ACC112 (cell line): Measurements from ENCODE around the gene TBXA2R.

Experiments
- H2AFZ ChIP-seq: fragments of 200-600 bp; sonication (generic); one replicate; pipeline ENCODE4 v1.6.0; 2017; ENCODE audit warnings: antibody characterized with exemption, low read length; ENCODE audit not compliant: unreplicated experiment
- H3K27ac ChIP-seq: fragments of 200-600 bp; sonication (generic); 2 replicates; pipeline ENCODE4 v1.5.1; 2014; ENCODE audit warnings: low read depth, mild to moderate bottlenecking, antibody characterized with exemption, low read length, moderate library complexity
- H3K27me3 ChIP-seq: fragments of 200-600 bp; sonication (generic); 2 replicates; pipeline ENCODE4 v1.6.1; 2014; ENCODE audit warnings: mild to moderate bottlenecking, antibody characterized with exemption, low read length, moderate library complexity, mixed read lengths; ENCODE audit not compliant: insufficient read depth
- H3K36me3 ChIP-seq: fragments of 200-600 bp; sonication (generic); 2 replicates; pipeline ENCODE4 v1.6.1; 2016; ENCODE audit warnings: mild to moderate bottlenecking, antibody characterized with exemption, low read length, moderate library complexity, mixed read lengths; ENCODE audit not compliant: insufficient read depth
- H3K4me1 ChIP-seq: fragments of 200-600 bp; sonication (generic); one replicate; pipeline ENCODE4 v1.6.1; 2016; ENCODE audit warnings: low read length, mixed read lengths; ENCODE audit not compliant: insufficient read depth, unreplicated experiment, control insufficient read depth
- H3K4me3 ChIP-seq: fragments of 200-600 bp; sonication (generic); 2 replicates; pipeline ENCODE4 v1.5.1; 2014; ENCODE audit warnings: mild to moderate bottlenecking, low read depth, low read length
- H3K79me2 ChIP-seq: fragments of 200-600 bp; sonication (generic); one replicate; pipeline ENCODE4 v1.6.0; 2016; ENCODE audit warnings: low read length; ENCODE audit not compliant: control insufficient read depth, unreplicated experiment, insufficient read depth

TBXA2R gene

DNA sequence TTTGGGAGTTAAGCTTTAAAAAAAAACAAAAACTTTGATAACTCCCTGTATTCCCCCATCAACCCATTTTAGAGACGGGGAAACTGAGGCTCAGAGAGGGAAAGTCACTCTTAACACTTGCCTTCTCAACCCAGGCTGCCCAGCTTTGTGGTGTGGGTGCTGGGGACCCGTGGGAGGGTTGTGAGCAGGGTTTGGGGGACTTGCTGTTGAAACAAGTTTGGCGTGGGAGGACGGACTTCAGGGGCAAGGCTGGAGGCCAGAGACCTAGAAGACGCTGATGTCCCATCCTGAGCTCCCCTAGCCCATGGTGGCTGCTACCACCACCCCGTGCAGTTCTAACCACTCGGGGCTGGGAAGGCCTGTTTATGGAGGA lies 20.7 kb upstream of the TBXA2R start:
- Histone ChIP-seq H3K4me3 (0 out of 2 replicates have a peak overlapping the region, but pooled peaks have one; percentile 97), H3K36me3 (no peaks in the 10 kb centered on the region), H3K27ac (no peak overlapping the region), H2AFZ (no peak overlapping the region), H3K4me1 (peaks cover 8% of the 10 kb centered on the region), H3K79me2 (peaks cover 21% of the 10 kb centered on the region), H3K27me3 (no peaks in the 10 kb centered on the region)

DNA sequence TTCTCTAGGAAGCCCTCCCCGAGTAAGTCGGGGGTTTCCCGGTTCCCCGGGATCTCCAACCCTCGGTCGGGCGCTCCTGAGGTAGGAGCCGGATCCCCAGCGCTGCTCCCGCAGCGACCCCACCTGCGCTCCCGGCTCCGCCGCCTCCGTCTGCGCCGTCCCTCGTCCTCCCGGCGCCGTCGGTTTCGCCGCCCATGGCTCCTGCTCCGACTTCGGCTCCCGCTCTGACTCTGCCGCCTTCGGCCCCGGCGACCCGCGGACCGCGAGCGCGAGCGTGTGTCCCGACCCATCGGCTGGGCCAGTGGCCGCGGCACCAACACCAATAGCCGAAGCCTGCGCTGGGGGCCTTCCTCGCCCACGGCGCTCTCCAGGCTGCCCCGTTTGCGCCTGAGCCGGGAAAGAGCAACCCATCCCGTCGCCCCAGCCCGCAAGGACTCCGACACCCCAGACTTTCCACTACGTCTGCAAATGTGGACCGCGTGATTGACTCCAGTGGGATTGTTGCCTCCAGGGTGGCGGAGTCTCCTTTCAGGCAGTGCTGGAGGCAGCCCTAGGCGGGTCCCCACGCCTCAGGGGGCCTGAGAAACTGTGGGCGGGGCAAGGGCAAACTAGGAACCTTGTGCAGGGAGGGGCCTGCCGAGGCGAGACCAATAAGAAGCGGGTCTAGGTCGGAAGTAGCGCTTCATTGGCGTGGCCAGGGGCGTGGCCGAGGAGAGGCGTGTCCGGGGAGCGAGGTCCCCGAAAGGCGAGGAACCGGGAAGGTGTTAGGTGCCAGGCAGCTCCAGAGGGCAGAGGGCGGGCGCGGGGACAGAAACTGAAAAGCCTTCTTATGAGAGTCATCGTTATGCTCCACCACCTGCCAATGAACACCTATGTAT lies 20.0 kb upstream of the TBXA2R start, which contains the start of gene CACTIN:
CACTIN (minus strand) TSS at position 318 of the 878 bp plus-strand sequence; CDS start at position 290, 28 bp downstream.
- peak within 1 kb of the TSS; percentile 97 for H3K4me3 ChIP-seq
- peak within 1 kb of the TSS; percentile 87 for H3K27ac ChIP-seq
- H3K36me3 ChIP-seq = no peaks in the 10 kb centered on the region
- peaks cover 21% of the 10 kb centered on the region for H3K79me2 ChIP-seq
- peaks cover 8% of the 10 kb centered on the region for H3K4me1 ChIP-seq
- peak within 1 kb of the TSS; percentile 82 for H2AFZ ChIP-seq
- H3K27me3 ChIP-seq = no peaks in the 10 kb centered on the region

- Histone ChIP-seq H3K27ac (peak overlapping the region; percentile 87; the same call in 1 of the 2 replicates), H3K4me3 (peak overlapping the region; percentile 97)
Observed at GRCh38 chr19:3625996-3626472, 19.4 kb upstream of the TBXA2R start.

GRCh38 chr19:3623716-3624115 lies 17.0 kb upstream of the TBXA2R start:
- Histone ChIP-seq H3K27me3 (no peaks in the 10 kb centered on the region), H3K27ac (no peak overlapping the region), H3K4me3 (no peak overlapping the region), H3K4me1 (peaks cover 8% of the 10 kb centered on the region), H3K36me3 (no peaks in the 10 kb centered on the region), H3K79me2 (peaks cover 21% of the 10 kb centered on the region), H2AFZ (no peak overlapping the region)

More at GRCh38 chr19:3625996-3626472, 19.4 kb upstream of the TBXA2R start:
- peaks cover 21% of the 10 kb centered on the region for H3K79me2 ChIP-seq
- no peaks in the 10 kb centered on the region for H3K27me3 ChIP-seq
- H2AFZ ChIP-seq = peak overlapping the region; percentile 82
- H3K36me3 ChIP-seq = no peaks in the 10 kb centered on the region
- H3K4me1 ChIP-seq = peaks cover 8% of the 10 kb centered on the region

DNA sequence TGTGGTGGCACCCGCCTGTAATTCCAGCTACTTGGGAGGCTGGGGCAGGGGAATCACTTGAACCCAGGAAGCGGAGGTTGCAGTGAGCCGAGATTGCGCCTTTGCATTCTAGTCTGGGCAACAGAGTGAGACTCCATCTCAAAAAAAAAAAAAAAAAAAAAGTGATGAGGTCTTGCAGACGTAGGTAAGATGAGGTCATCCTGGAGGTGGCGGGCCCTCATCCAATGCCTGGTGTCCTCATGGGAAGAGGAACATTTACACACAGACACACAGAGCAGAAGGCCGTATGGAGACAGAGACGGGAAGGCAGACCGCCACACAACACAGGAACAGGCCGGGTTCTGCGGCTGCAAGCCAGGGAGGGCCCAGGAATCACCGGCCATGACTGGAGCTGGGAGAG lies 15.5 kb upstream of the TBXA2R start:
- Histone ChIP-seq H3K36me3 (no peaks in the 10 kb centered on the region), H3K79me2 (peaks cover 21% of the 10 kb centered on the region), H3K4me1 (peaks cover 8% of the 10 kb centered on the region), H3K4me3 (no peak overlapping the region), H3K27ac (no peak overlapping the region), H3K27me3 (no peaks in the 10 kb centered on the region), H2AFZ (no peak overlapping the region)

DNA sequence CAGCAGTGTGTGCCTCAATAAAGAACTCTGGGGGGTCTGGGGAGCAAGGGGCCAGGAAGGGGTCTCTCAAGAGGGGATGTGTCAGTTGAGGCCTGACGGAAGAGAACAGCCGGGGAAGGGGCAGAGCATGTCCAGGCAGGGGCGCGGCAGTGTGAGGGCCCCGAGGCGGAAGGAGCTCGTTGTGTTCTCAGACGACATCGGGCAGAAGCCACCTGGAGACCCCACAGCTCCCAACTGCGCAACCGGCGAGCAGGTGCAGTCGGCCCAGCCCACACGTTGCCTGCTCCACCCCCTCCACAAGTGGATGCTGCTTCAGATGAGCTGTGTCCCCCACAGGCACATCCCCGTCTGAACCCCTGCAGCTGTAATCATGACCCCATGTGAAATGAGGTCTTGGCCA lies 15.0 kb upstream of the TBXA2R start:
- Histone ChIP-seq H2AFZ (no peak overlapping the region), H3K27ac (no peak overlapping the region), H3K4me3 (no peak overlapping the region), H3K4me1 (peaks cover 8% of the 10 kb centered on the region), H3K79me2 (peaks cover 21% of the 10 kb centered on the region), H3K36me3 (no peaks in the 10 kb centered on the region), H3K27me3 (no peaks in the 10 kb centered on the region)

DNA sequence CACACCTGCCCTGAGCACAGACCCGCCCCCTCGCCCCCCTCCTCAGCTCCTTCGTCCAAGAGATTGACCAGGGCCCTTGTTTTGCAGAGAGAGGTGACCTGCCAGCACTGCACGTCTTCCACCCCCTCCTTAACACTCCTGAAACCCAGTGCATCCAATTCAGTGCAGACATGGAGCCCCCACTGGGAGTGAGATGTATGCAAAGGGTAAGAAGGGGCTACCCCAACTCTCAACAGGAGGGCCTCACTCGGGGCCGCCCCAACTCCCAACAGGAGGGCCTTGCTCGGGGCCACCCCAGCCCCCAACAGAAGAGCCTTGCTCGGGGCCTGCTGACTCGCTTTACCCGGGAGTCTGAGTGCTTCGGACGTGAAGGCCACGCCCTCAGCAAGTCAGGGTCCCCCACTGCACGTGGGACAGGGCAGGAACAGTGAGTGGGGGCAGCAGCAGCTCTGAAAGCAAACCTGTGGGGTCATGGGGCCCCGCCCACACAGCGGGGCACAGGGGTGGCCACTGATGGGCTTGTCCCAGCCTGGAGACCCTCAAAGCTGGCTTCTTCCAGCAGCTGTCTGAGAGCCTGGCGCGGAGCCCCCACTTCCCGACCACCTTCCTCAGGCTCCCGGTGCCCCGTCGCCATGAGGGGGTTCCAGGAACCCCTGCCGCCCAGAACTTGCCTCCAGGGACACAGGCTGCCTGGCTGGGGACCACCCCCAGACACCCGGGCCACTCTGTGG lies 14.3 kb upstream of the TBXA2R start:
- Histone ChIP-seq H3K4me3 (no peak overlapping the region), H3K79me2 (peaks cover 18% of the 10 kb centered on the region), H3K27ac (no peak overlapping the region), H3K36me3 (no peaks in the 10 kb centered on the region), H3K27me3 (no peaks in the 10 kb centered on the region), H2AFZ (no peak overlapping the region), H3K4me1 (peaks cover 8% of the 10 kb centered on the region)

- H2AFZ ChIP-seq = no peak overlapping the region
- H3K36me3 ChIP-seq = no peaks in the 10 kb centered on the region
- H3K4me1 ChIP-seq = peaks cover 4% of the 10 kb centered on the region
- H3K27ac ChIP-seq = no peak overlapping the region
- H3K79me2 ChIP-seq = peaks cover 11% of the 10 kb centered on the region
- no peak overlapping the region for H3K4me3 ChIP-seq
- no peaks in the 10 kb centered on the region for H3K27me3 ChIP-seq
Observed at GRCh38 chr19:3620145-3620816, 13.6 kb upstream of the TBXA2R start.

- no peak overlapping the region for H3K4me3 ChIP-seq
- H3K4me1 ChIP-seq = no peaks in the 10 kb centered on the region
- H3K36me3 ChIP-seq = no peaks in the 10 kb centered on the region
- H3K27ac ChIP-seq = no peak overlapping the region
- H3K27me3 ChIP-seq = no peaks in the 10 kb centered on the region
- peaks cover 5% of the 10 kb centered on the region for H3K79me2 ChIP-seq
- no peak overlapping the region for H2AFZ ChIP-seq
Observed at GRCh38 chr19:3619631-3620012, 12.9 kb upstream of the TBXA2R start.

GRCh38 chr19:3618811-3619630 lies 12.3 kb upstream of the TBXA2R start:
- no peak overlapping the region for H3K4me3 ChIP-seq
- no peaks in the 10 kb centered on the region for H3K36me3 ChIP-seq
- H3K4me1 ChIP-seq = no peaks in the 10 kb centered on the region
- H2AFZ ChIP-seq = no peak overlapping the region
- H3K79me2 ChIP-seq = no peaks in the 10 kb centered on the region
- H3K27me3 ChIP-seq = no peaks in the 10 kb centered on the region
- H3K27ac ChIP-seq = no peak overlapping the region
